A549 (cell line): ENCODE measurements around the gene CFAP92. TPM values are rescaled to one million over a fixed set of nuclear protein-coding genes. Genes with fewer than 3 reads are reported as not detected.
A peak's percentile ranks its signal among the peaks of the same experiment; 100 is the strongest.

Experiments
- ATAC-seq, 2 experiments: fragments of 200-7000 bp in 1 of 2; fragments of >200 bp in 1 of 2; cut with Nextera tagmentation in 1 of 2; cut with Tn5 transposase in 1 of 2; 3 replicates each; pipeline versions ENCODE4 v1.8.0 to v1.9.1; 2018 to 2020; ENCODE audit warnings: mild to moderate bottlenecking in 1 of 2, moderate library complexity in 1 of 2
- CTCF ChIA-PET: fragments of 300-600 bp; sonication (Branson Sonifier 250); formaldehyde crosslinking; extraction: SDS; loops from one replicate; lab custom pipeline; 2021; ENCODE audit warnings: antibody characterized with exemption, inconsistent platforms; lab: Yijun Ruan, JAX
- POLR2A ChIA-PET: fragments of 350-600 bp; formaldehyde crosslinking; extraction: SDS; loops from one replicate; lab custom pipeline; 2021; ENCODE audit warnings: antibody characterized with exemption, inconsistent platforms; lab: Yijun Ruan, JAX
- DNase-seq, 2 experiments: peaks; one replicate each; pipeline versions ENCODE4 v3.0.0 to v3.0.0-alpha.2; 2011 to 2016; ENCODE audit warnings: low read depth in 1 of 2, low spot score in 1 of 2
- FAIRE-seq: peaks from 2 replicates; lab custom pipeline; 2011; peaks lifted over from hg19 to GRCh38; lab: Jason Lieb, UNC
- H3K27ac ChIP-seq, 2 experiments: fragments of >200 bp; sonication (Bioruptor Twin); formaldehyde crosslinking; 3 replicates each; pipeline ENCODE4 v1.5.1; 2016 to 2017
- H3K4me1 ChIP-seq: fragments of >200 bp; sonication (Bioruptor Twin); formaldehyde crosslinking; 3 replicates; pipeline ENCODE4 v1.6.1; 2016
- H3K4me2 ChIP-seq: fragments of >200 bp; sonication (Bioruptor Twin); formaldehyde crosslinking; 3 replicates; pipeline ENCODE4 v1.6.1; 2016
- H3K4me3 ChIP-seq: fragments of >200 bp; sonication (Bioruptor Twin); formaldehyde crosslinking; 3 replicates; pipeline ENCODE4 v1.5.1; 2016
- H3K9me3 ChIP-seq: fragments of >200 bp; sonication (Bioruptor Twin); formaldehyde crosslinking; 3 replicates; pipeline ENCODE4 v1.6.1; 2016
- BHLHE40 ChIP-seq: IDR thresholded peaks from 2 replicates; pipeline ENCODE4 v1.6.1; 2012; ENCODE audit warnings: low read depth, low read length, inconsistent platforms
- CBX8 ChIP-seq: fragments of 200-600 bp; sonication (generic); IDR thresholded peaks from 2 replicates; pipeline ENCODE4 v1.6.1; 2016
- CEBPB ChIP-seq, 2 experiments: fragments of >200 bp in 1 of 2; sonication (Bioruptor Twin) in 1 of 2; formaldehyde crosslinking in 1 of 2; IDR thresholded peaks; 2 replicates each; pipeline ENCODE4 v1.6.1; 2012 to 2016
- CHD4 ChIP-seq: fragments of 200-600 bp; sonication (generic); IDR thresholded peaks from 2 replicates; pipeline ENCODE4 v1.6.1; 2016; ENCODE audit warnings: antibody characterized with exemption, mild to moderate bottlenecking, borderline replicate concordance
- HOXB13 ChIP-seq: fragments of 250-450 bp; sonication (Bioruptor Pico); IDR thresholded peaks from 2 replicates; pipeline ENCODE4 v1.5.0; 2020; ENCODE audit warnings: low read depth, mild to moderate bottlenecking, moderate library complexity
- MAZ ChIP-seq: fragments of 150-350 bp; IDR thresholded peaks from 2 replicates; pipeline ENCODE4 v1.6.1; 2014; ENCODE audit warnings: antibody characterized with exemption, low read depth, low read length, borderline replicate concordance
- MYC ChIP-seq: IDR thresholded peaks from 2 replicates; pipeline ENCODE4 v1.6.1; 2012; ENCODE audit warnings: mild to moderate bottlenecking, inconsistent platforms, low read length, improper control_type of control experiment, borderline replicate concordance
- POLR2AphosphoS2 ChIP-seq: conservative IDR thresholded peaks from 2 replicates; pipeline ENCODE4 v1.6.1; 2012; ENCODE audit warnings: low read length, improper control_type of control experiment, inconsistent platforms
- RAD21 ChIP-seq, 2 experiments: fragments of >200 bp in 1 of 2; sonication (Bioruptor Twin) in 1 of 2; formaldehyde crosslinking in 1 of 2; IDR thresholded peaks in 1 of 2; conservative IDR thresholded peaks in 1 of 2; 2 replicates in 1 of 2; 3 replicates in 1 of 2; pipeline ENCODE4 v1.6.1; 2012 to 2018; ENCODE audit warnings: inconsistent platforms in 1 of 2
- ZFP36 ChIP-seq: fragments of 450-650 bp; IDR thresholded peaks from 2 replicates; pipeline ENCODE4 v1.6.1; 2014; ENCODE audit warnings: borderline replicate concordance; ENCODE audit not compliant: partially characterized antibody
- ZNF302 ChIP-seq: fragments of 250-450 bp; sonication (Bioruptor Pico); IDR thresholded peaks from 2 replicates; pipeline ENCODE4 v1.9.0; 2021; ENCODE audit warnings: inconsistent platforms, mild to moderate bottlenecking, moderate library complexity
- ZSCAN20 ChIP-seq: fragments of 250-450 bp; sonication (Bioruptor Pico); IDR thresholded peaks from 2 replicates; pipeline ENCODE4 v1.8.0; 2022; ENCODE audit warnings: mild to moderate bottlenecking, moderate library complexity
- WGBS: methylation state at CpG from one replicate; pipeline ENCODE4 v1.1.6; 2017; ENCODE audit errors: missing lambda C conversion rate; 5-methylcytosine and 5-hydroxymethylcytosine counted together
- polyA plus RNA-seq, 4 experiments: library from polyadenylated mRNA; depleted of rRNA in 3 of 4; stranded (reverse); fragments of >200 nt; fragmentation: RNase III in 1 of 4; extraction: RNeasy Plus Mini Kit Qiagen cat#74134 plus additional on column Dnase treatment in 1 of 4; gene quantifications; 2 replicates in 3 of 4; 3 replicates in 1 of 4; pipeline ENCODE4 v1.2.3, GENCODE V29; 2011 to 2017
- TF ChIP-seq, protein P1 (sequence below): fragments of >200 bp; sonication (Bioruptor Twin); formaldehyde crosslinking; IDR thresholded peaks from 3 replicates; pipeline ENCODE4 v1.5.1; 2016
- TF ChIP-seq, protein P2 (sequence below): fragments of 200-600 bp; sonication (generic); IDR thresholded peaks from 2 replicates; pipeline ENCODE4 v1.6.1; 2016; ENCODE audit warnings: antibody characterized with exemption, mild to moderate bottlenecking, moderate library complexity

CFAP92 gene
- polyA plus RNA-seq, 2 of the 4 experiments (the other 2 are of a cell fraction) = not detected

DNA sequence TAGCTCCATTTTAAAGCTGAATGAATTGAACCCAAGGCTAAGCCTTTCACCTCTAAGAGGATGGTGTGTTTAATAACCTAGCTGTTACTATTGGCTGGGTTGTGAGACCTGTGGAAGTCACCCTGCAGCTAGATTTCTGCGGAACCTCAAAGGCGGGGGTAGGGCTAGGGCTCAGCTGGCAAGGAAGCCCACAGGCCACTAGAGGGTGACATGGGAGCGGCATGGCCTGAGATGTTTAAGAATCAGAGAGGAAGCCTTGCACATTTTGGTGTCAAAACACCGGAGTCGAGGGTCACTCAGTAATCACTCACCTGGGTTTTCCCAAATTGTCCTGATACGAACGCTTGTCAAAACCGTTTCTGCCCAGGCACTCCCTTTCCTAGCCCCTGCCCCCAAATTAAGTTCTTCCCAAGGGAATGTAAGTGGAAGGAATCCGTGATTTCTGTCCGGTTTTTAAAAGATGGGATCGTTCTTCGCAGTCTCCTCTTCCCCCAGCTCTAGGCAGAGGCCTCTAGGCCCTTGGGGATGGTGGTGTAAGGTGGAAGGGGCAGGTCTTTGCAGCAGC, 118.2 kb downstream of the CFAP92 start:
- TF ChIP-seq MAZ (no peak), BHLHE40 (no peak), MYC (no peak), ZNF302 (CRISPR knock-in tag) (no peak), RAD21 (conservative IDR thresholded peaks at IDR 0.05 in 1 of 2, IDR thresholded peaks at IDR 0.05 in 1 of 2) (peak in 1 of 2 experiments; percentile 32; a peak in 1 of 5 replicates), CHD4 (no peak)
- TF ChIP-seq, protein P1, sequence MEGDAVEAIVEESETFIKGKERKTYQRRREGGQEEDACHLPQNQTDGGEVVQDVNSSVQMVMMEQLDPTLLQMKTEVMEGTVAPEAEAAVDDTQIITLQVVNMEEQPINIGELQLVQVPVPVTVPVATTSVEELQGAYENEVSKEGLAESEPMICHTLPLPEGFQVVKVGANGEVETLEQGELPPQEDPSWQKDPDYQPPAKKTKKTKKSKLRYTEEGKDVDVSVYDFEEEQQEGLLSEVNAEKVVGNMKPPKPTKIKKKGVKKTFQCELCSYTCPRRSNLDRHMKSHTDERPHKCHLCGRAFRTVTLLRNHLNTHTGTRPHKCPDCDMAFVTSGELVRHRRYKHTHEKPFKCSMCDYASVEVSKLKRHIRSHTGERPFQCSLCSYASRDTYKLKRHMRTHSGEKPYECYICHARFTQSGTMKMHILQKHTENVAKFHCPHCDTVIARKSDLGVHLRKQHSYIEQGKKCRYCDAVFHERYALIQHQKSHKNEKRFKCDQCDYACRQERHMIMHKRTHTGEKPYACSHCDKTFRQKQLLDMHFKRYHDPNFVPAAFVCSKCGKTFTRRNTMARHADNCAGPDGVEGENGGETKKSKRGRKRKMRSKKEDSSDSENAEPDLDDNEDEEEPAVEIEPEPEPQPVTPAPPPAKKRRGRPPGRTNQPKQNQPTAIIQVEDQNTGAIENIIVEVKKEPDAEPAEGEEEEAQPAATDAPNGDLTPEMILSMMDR = peak; percentile 31; the same call in 2 of the 3 replicates
- TF ChIP-seq, protein P2, sequence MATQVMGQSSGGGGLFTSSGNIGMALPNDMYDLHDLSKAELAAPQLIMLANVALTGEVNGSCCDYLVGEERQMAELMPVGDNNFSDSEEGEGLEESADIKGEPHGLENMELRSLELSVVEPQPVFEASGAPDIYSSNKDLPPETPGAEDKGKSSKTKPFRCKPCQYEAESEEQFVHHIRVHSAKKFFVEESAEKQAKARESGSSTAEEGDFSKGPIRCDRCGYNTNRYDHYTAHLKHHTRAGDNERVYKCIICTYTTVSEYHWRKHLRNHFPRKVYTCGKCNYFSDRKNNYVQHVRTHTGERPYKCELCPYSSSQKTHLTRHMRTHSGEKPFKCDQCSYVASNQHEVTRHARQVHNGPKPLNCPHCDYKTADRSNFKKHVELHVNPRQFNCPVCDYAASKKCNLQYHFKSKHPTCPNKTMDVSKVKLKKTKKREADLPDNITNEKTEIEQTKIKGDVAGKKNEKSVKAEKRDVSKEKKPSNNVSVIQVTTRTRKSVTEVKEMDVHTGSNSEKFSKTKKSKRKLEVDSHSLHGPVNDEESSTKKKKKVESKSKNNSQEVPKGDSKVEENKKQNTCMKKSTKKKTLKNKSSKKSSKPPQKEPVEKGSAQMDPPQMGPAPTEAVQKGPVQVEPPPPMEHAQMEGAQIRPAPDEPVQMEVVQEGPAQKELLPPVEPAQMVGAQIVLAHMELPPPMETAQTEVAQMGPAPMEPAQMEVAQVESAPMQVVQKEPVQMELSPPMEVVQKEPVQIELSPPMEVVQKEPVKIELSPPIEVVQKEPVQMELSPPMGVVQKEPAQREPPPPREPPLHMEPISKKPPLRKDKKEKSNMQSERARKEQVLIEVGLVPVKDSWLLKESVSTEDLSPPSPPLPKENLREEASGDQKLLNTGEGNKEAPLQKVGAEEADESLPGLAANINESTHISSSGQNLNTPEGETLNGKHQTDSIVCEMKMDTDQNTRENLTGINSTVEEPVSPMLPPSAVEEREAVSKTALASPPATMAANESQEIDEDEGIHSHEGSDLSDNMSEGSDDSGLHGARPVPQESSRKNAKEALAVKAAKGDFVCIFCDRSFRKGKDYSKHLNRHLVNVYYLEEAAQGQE = no peak
- POLR2A ChIA-PET = no interaction called here
- FAIRE-seq (no peak), DNase-seq (peak; percentile 27 to 42), ATAC-seq (peak; percentile 59 to 61; a peak in 4 of 6 replicates)
- peaks cover 10% of the 10 kb centered on the region; the same call in 2 of the 3 replicates for H3K4me1 ChIP-seq
- CTCF ChIA-PET = interaction anchor here (0.6 to 2.0 kb wide), 8 partner anchors 9 to 369 kb away, joined by 3 to 7 read pairs (median 3); no protein-coding TSS in a partner anchor
- H3K27ac ChIP-seq = no peak overlapping the region
- no peak overlapping the region for H3K4me2 ChIP-seq
- H3K4me3 ChIP-seq = no peak overlapping the region
- H3K9me3 ChIP-seq = no peaks in the 10 kb centered on the region
- WGBS = 71% methylated on average over 12 of the region's 12 CpGs

DNA sequence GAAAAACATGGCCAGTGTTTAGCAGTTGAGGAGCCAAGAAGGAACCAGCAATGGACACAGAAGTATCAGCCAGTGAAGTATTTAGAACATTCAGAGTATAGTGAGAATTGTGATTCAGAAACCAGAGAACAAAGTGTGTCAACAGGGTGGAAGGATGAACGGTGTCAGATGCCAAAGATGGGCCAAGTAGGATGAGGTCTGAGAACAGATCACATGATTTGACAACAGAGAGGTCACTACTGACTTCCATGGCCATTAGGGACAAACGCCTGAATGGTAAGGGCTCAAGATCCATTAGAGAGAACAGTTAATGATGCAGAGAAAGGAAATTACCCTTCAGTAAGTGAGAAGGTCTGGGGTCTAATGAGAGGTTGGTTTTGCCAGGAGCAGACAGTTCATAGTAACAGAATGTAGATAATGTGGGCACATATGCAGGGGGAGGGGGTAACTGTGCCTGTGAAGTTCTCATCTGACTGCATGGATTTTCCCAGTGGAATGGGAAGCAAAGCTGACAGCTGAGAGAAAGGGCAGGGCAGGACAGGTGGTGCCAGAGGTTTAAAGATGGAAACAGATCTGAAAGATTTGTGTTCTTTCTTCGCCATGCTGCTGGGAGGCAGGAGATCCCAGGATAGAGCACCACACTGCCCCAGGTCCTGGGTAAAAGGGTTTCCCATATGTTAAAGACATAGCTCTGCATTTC, 119.2 kb downstream of the CFAP92 start:
- ChIA-PET POLR2A (no interaction called here), CTCF (interaction anchor here (0.9 to 2.0 kb wide), 5 partner anchors 10 to 80 kb away, joined by 3 to 4 read pairs (median 3); no protein-coding TSS in a partner anchor)
- Histone ChIP-seq H3K4me2 (no peak overlapping the region), H3K4me3 (no peak overlapping the region), H3K4me1 (peaks cover 5% of the 10 kb centered on the region; the same call in 1 of the 3 replicates), H3K27ac (no peak overlapping the region), H3K9me3 (no peaks in the 10 kb centered on the region)
- 40% methylated on average over 3 of the region's 3 CpGs for WGBS
- no peak for DNase-seq
- no peak for TF ChIP-seq POLR2AphosphoS2
- TF ChIP-seq HOXB13 (CRISPR knock-in tag) = no peak
- TF ChIP-seq CBX8 = no peak
- no peak for TF ChIP-seq CEBPB (IDR thresholded peaks at IDR 0.05)
- no peak for TF ChIP-seq ZFP36
- TF ChIP-seq ZSCAN20 (CRISPR knock-in tag) = no peak
- FAIRE-seq = no peak
- ATAC-seq = no peak
